ENCODE measurements around the gene ZBTB22.

ZBTB22 gene

GRCh38 chr6:33273129-33273923 lies 44.2 kb downstream of the ZBTB22 start:
- intact Hi-C loops (cut with DNase I) = no loop called here
- DNase-seq = no peak

- intact Hi-C loops (cut with DNase I) = no loop called here
- no peak for DNase-seq
These were observed 45.0 kb downstream of the ZBTB22 start for GRCh38 chr6:33272275-33273128.

- DNase-seq = peak; percentile 83 to 99 (median 95)
- intact Hi-C loops (cut with DNase I) = no loop called here
These were observed 45.9 kb downstream of the ZBTB22 start, which contains the start of the genes RPS18 and VPS52 for GRCh38 chr6:33271468-33272274. Gene RPS18 (plus strand): TSS chr6:33272075. CDS start chr6:33272120, 45 bp downstream. Gene VPS52 (minus strand): TSS chr6:33271876. CDS start chr6:33271675, 201 bp downstream.

- intact Hi-C loops (cut with DNase I) = no loop called here
- DNase-seq = no peak
These were observed 46.5 kb downstream of the ZBTB22 start for GRCh38 chr6:33271117-33271467.
